CD14-positive monocyte (primary cell): ENCODE measurements around the gene NPL. TPM values are rescaled to one million over a fixed set of nuclear protein-coding genes. Genes with fewer than 3 reads are reported as not detected.
A peak's percentile ranks its signal among the peaks of the same experiment; 100 is the strongest.

ENCODE experiments used
- DNase-seq, 3 donors: peaks; one replicate each; pipeline ENCODE4 v3.0.0-alpha.2; 2011 to 2022
- H2AFZ ChIP-seq: 2 replicates; pipeline ENCODE4 v1.6.0; 2012; ENCODE audit warnings: mild to moderate bottlenecking, low read depth, low read length, inconsistent platforms; ENCODE audit not compliant: insufficient read depth, poor library complexity, severe bottlenecking
- H3K27ac ChIP-seq, 2 donors: 1 replicate in 1 of 2; 2 replicates in 1 of 2; pipeline ENCODE4 v1.5.1; 2012 to 2013; ENCODE audit warnings: low read length in 2 of 2, control low read depth in 1 of 2, inconsistent platforms in 1 of 2, low read depth in 1 of 2, mild to moderate bottlenecking in 1 of 2
- H3K27me3 ChIP-seq, 2 donors: one replicate each; pipeline versions ENCODE4 v1.6.0 to v1.6.1; 2011 to 2013; ENCODE audit warnings: low read length in 2 of 2; ENCODE audit not compliant: control insufficient read depth in 2 of 2, insufficient read depth in 2 of 2
- H3K36me3 ChIP-seq, 2 donors: replicated peaks in 1 of 2; 1 replicate in 1 of 2; 2 replicates in 1 of 2; pipeline versions ENCODE4 v1.5.1 to v1.6.1; 2012 to 2013; ENCODE audit warnings: low read length in 2 of 2, control low read depth in 1 of 2, inconsistent platforms in 1 of 2, mild to moderate bottlenecking in 1 of 2; ENCODE audit not compliant: insufficient read depth in 2 of 2, control insufficient read depth in 1 of 2
- H3K4me1 ChIP-seq, 2 donors: 1 replicate in 1 of 2; 2 replicates in 1 of 2; pipeline versions ENCODE4 v1.5.1 to v1.6.1; 2012 to 2013; ENCODE audit warnings: low read length in 2 of 2, control low read depth in 1 of 2, inconsistent platforms in 1 of 2, mild to moderate bottlenecking in 1 of 2, moderate library complexity in 1 of 2; ENCODE audit not compliant: insufficient read depth in 2 of 2, control insufficient read depth in 1 of 2
- H3K4me2 ChIP-seq: replicated peaks from 2 replicates; pipeline ENCODE3; 2012; ENCODE audit warnings: low read length, moderate library complexity, mild to moderate bottlenecking; ENCODE audit not compliant: poor library complexity, severe bottlenecking; ENCODE audit errors: extremely low read depth
- H3K4me3 ChIP-seq, 3 experiments: fragments of 200-600 bp in 1 of 3; sonication (generic) in 1 of 3; replicated peaks in 1 of 3; 1 replicate in 2 of 3; 2 replicates in 1 of 3; pipeline ENCODE4 v1.5.1; 2011 to 2013; ENCODE audit warnings: low read length in 3 of 3, mild to moderate bottlenecking in 3 of 3, control low read depth in 2 of 3, low read depth in 2 of 3, inconsistent platforms in 1 of 3, moderate library complexity in 1 of 3
- H3K79me2 ChIP-seq: 2 replicates; pipeline ENCODE4 v1.6.0; 2012; ENCODE audit warnings: mild to moderate bottlenecking, control low read depth, inconsistent platforms, low read length, moderate library complexity; ENCODE audit not compliant: insufficient read depth
- H3K9ac ChIP-seq: 2 replicates; pipeline ENCODE4 v1.6.0; 2017; ENCODE audit warnings: low read length, mild to moderate bottlenecking; ENCODE audit not compliant: insufficient read depth, poor library complexity, severe bottlenecking
- H3K9me3 ChIP-seq, 2 donors: replicated peaks in 1 of 2; 1 replicate in 1 of 2; 2 replicates in 1 of 2; pipeline versions ENCODE4 v1.5.1 to v1.6.1; 2012 to 2013; ENCODE audit warnings: low read length in 2 of 2, control low read depth in 1 of 2; ENCODE audit not compliant: control insufficient read depth in 1 of 2, insufficient read depth in 1 of 2
- H4K20me1 ChIP-seq: 2 replicates; pipeline ENCODE4 v1.6.0; 2012; ENCODE audit warnings: mild to moderate bottlenecking, low read length, control low read depth, moderate library complexity; ENCODE audit not compliant: insufficient read depth
- H3K27ac Mint-ChIP-seq, 7 donors: one replicate each; pipeline ENCODE4 v1.8.0; 2020; ENCODE audit warnings: mild to moderate bottlenecking in 7 of 7, mixed read lengths in 7 of 7, moderate library complexity in 6 of 7, inconsistent platforms in 2 of 7
- H3K27me3 Mint-ChIP-seq, 3 donors: one replicate each; pipeline ENCODE4 v1.8.0; 2021 to 2022; ENCODE audit warnings: low read depth in 3 of 3, mild to moderate bottlenecking in 3 of 3, mixed read lengths in 3 of 3, moderate library complexity in 3 of 3, inconsistent platforms in 1 of 3
- H3K36me3 Mint-ChIP-seq, 2 donors: one replicate each; pipeline ENCODE4 v1.8.0; 2020; ENCODE audit warnings: mixed read lengths in 2 of 2, inconsistent platforms in 1 of 2, mild to moderate bottlenecking in 1 of 2
- H3K4me1 Mint-ChIP-seq: one replicate; pipeline ENCODE4 v1.8.0; 2020; ENCODE audit warnings: mild to moderate bottlenecking, mixed read lengths
- H3K4me3 Mint-ChIP-seq, 2 donors: one replicate each; pipeline ENCODE4 v1.8.0; 2020; ENCODE audit warnings: mild to moderate bottlenecking in 2 of 2, mixed read lengths in 2 of 2, moderate library complexity in 1 of 2
- H3K9me3 Mint-ChIP-seq, 7 donors: one replicate each; pipeline ENCODE4 v1.8.0; 2020 to 2022; ENCODE audit warnings: mixed read lengths in 7 of 7, mild to moderate bottlenecking in 6 of 7, moderate library complexity in 6 of 7, inconsistent platforms in 2 of 7
- CTCF ChIP-seq: fragments of 200-600 bp; IDR thresholded peaks from one replicate; pipeline ENCODE4 v1.8.0; 2022; ENCODE audit warnings: antibody characterized with exemption, mild to moderate bottlenecking
- WGBS: methylation state at CpG from one replicate; pipeline ENCODE4 v1.1.5; 2013; ENCODE audit warnings: missing lambda C conversion rate; ENCODE audit not compliant: insufficient coverage; 5-methylcytosine and 5-hydroxymethylcytosine counted together
- intact Hi-C, 2 donors: fragments of 100-400 bp; cut with micrococcal nuclease; formaldehyde crosslinking; loops; one replicate each; pipeline versions ENCODE4 v1.15.0 to v1.15.1; 2023
- polyA plus RNA-seq, 3 donors: library from polyadenylated mRNA; depleted of rRNA in 1 of 3; unstranded in 2 of 3; stranded (reverse) in 1 of 3; fragments of 300-500 nt in 2 of 3; fragments of >200 nt in 1 of 3; fragmentation: Illumina TruSeq in 2 of 3; gene quantifications; 1 replicate in 2 of 3; 2 replicates in 1 of 3; pipeline ENCODE4 v1.2.3, GENCODE V29; 2012 to 2021

NPL gene
- polyA plus RNA-seq, 3 donors: 56.6 to 127 (median 127) TPM

- Histone ChIP-seq H3K9me3 (no peaks in the 10 kb centered on the region), H3K79me2 (no peaks in the 10 kb centered on the region), H3K27me3 (no peaks in the 10 kb centered on the region), H3K4me2 (no peak overlapping the region), H2AFZ (no peak overlapping the region), H4K20me1 (peaks cover 82% of the 10 kb centered on the region), H3K36me3 (peaks cover 100% of the 10 kb centered on the region in 2 donors), H3K4me3 (no peak overlapping the region), H3K4me1 (no peaks in the 10 kb centered on the region), H3K9ac (no peak overlapping the region), H3K27ac (peak overlapping the region in 1 of 2 donors; percentile 8)
- no peak overlapping the region for H3K27ac Mint-ChIP-seq
- H3K4me1 Mint-ChIP-seq: no peaks in the 10 kb centered on the region
- H3K27me3 Mint-ChIP-seq: no peaks in the 10 kb centered on the region
- H3K9me3 Mint-ChIP-seq: no peaks in the 10 kb centered on the region
- no peak for DNase-seq
- peaks cover 92 to 97% of the 10 kb centered on the region in 2 donors for H3K36me3 Mint-ChIP-seq
- TF ChIP-seq CTCF: no peak
- no peak overlapping the region for H3K4me3 Mint-ChIP-seq
- intact Hi-C loops: loop anchor here in 1 of 2 donors (10.0 kb wide), 1 partner anchor 1862 kb away; no protein-coding TSS in a partner anchor
- no CpG with 5 or more reads among the region's 1 CpG for WGBS
These were observed 73.3 kb downstream of the NPL start for GRCh38 chr1:182862827-182863226.

GRCh38 chr1:182863940-182864339 lies 74.4 kb downstream of the NPL start:
- H3K27me3 Mint-ChIP-seq: no peaks in the 10 kb centered on the region
- Histone ChIP-seq H2AFZ (no peak overlapping the region), H3K4me1 (no peaks in the 10 kb centered on the region), H3K9ac (no peak overlapping the region), H3K4me2 (no peak overlapping the region), H4K20me1 (peaks cover 81% of the 10 kb centered on the region), H3K4me3 (no peak overlapping the region), H3K36me3 (peaks cover 100% of the 10 kb centered on the region in 2 donors), H3K27me3 (no peaks in the 10 kb centered on the region), H3K79me2 (no peaks in the 10 kb centered on the region), H3K9me3 (no peaks in the 10 kb centered on the region), H3K27ac (no peak overlapping the region)
- no peaks in the 10 kb centered on the region for H3K9me3 Mint-ChIP-seq
- no peak for DNase-seq
- H3K27ac Mint-ChIP-seq: peak overlapping the region in 1 of 7 donors; percentile 79
- WGBS: no CpG with 5 or more reads among the region's 5 CpGs
- H3K4me3 Mint-ChIP-seq: no peak overlapping the region
- TF ChIP-seq CTCF: no peak
- H3K4me1 Mint-ChIP-seq: no peaks in the 10 kb centered on the region
- H3K36me3 Mint-ChIP-seq: peaks cover 90 to 97% of the 10 kb centered on the region in 2 donors
- intact Hi-C loops: loop anchor here in 1 of 2 donors (10.0 kb wide), 1 partner anchor 1861 kb away; no protein-coding TSS in a partner anchor
